Measurements from ENCODE around the gene PMVK. TPM values are rescaled to one million over a fixed set of nuclear protein-coding genes. Genes with fewer than 3 reads are reported as not detected.
"Not testable (repeated sequence)": the region's sequence is repeated elsewhere in the genome, so short reads cannot be mapped to it uniquely, and the experiment has no call there.

Gene PMVK
- polyA plus RNA-seq, 12 donors: 20.1 to 28.8 (median 26.1) TPM; not detected in 1

GRCh38 chr1:154931940-154932487 is 4.5 kb downstream of the PMVK start:
- no peak for DNase-seq

GRCh38 chr1:154926201-154926600 is 10.3 kb downstream of the PMVK start:
- DNase-seq: no peak

GRCh38 chr1:154925335-154926170 is 11.0 kb downstream of the PMVK start:
- no peak for DNase-seq

- DNase-seq: no peak
Observed at GRCh38 chr1:154923695-154924094, 12.8 kb downstream of the PMVK start.

- no peak for DNase-seq
Observed at GRCh38 chr1:154913273-154913672, 23.2 kb downstream of the PMVK start.

GRCh38 chr1:154912755-154913154 is 23.8 kb downstream of the PMVK start:
- no peak for DNase-seq

- DNase-seq: no peak
Observed at GRCh38 chr1:154911691-154912550, 24.6 kb downstream of the PMVK start.

- DNase-seq: no peak
Observed at GRCh38 chr1:154910851-154911250, 25.7 kb downstream of the PMVK start.

- DNase-seq: no peak
Observed at GRCh38 chr1:154908937-154909336, 27.6 kb downstream of the PMVK start.

- not testable (repeated sequence) for DNase-seq
Observed at GRCh38 chr1:154908129-154908528, 28.4 kb downstream of the PMVK start.

- no peak for DNase-seq
Observed at GRCh38 chr1:154906621-154907081, 29.9 kb downstream of the PMVK start.

- no peak for DNase-seq
Observed at GRCh38 chr1:154902938-154903566, 33.5 kb downstream of the PMVK start.

GRCh38 chr1:154901591-154901990 is 34.9 kb downstream of the PMVK start:
- DNase-seq: no peak

- no peak for DNase-seq
Observed at GRCh38 chr1:154899041-154899440, 37.5 kb downstream of the PMVK start.

- no peak for DNase-seq
Observed at GRCh38 chr1:154896771-154897286, 39.7 kb downstream of the PMVK start.

- no peak for DNase-seq
Observed at GRCh38 chr1:154895798-154896197, 40.7 kb downstream of the PMVK start.

GRCh38 chr1:154891452-154891851 is 45.1 kb downstream of the PMVK start:
- no peak for DNase-seq

GRCh38 chr1:154888757-154889156 is 47.8 kb downstream of the PMVK start:
- no peak for DNase-seq

- DNase-seq: no peak
Observed at GRCh38 chr1:154886281-154887015, 50.1 kb downstream of the PMVK start.

- DNase-seq: no peak
Observed at GRCh38 chr1:154884869-154885701, 51.4 kb downstream of the PMVK start.
